Suppressor macrophage treated with lipopolysaccharide for 1 hour (primary cell): ENCODE measurements around the gene TRIP6.

Experiments
- DNase-seq, 3 donors: peaks; one replicate each; pipeline ENCODE4 v3.0.0-alpha.2; 2020 to 2022

Gene TRIP6

GRCh38 chr7:100874577-100875355, 7.6 kb downstream of the TRIP6 start, which contains the start of gene SRRT:
TSS of gene SRRT (plus strand) at chr7:100875103. CDS start at chr7:100875591, 488 bp downstream.
- DNase-seq = peak; percentile 99 to 100 (median 100)

- peak; percentile 42 to 62 (median 43) for DNase-seq
These were observed 8.2 kb downstream of the TRIP6 start for GRCh38 chr7:100875356-100875751.

- DNase-seq = no peak
These were observed 10.8 kb downstream of the TRIP6 start for GRCh38 chr7:100878013-100878412.

- no peak for DNase-seq
These were observed 11.5 kb downstream of the TRIP6 start for GRCh38 chr7:100878685-100879084.

- no peak for DNase-seq
These were observed 12.6 kb downstream of the TRIP6 start for GRCh38 chr7:100879685-100880261.

- DNase-seq = no peak
These were observed 13.5 kb downstream of the TRIP6 start for GRCh38 chr7:100880645-100881044.

GRCh38 chr7:100881136-100881535, 13.9 kb downstream of the TRIP6 start:
- DNase-seq = no peak

GRCh38 chr7:100882201-100882600, 15.0 kb downstream of the TRIP6 start:
- DNase-seq = no peak

- DNase-seq = no peak
These were observed 15.8 kb downstream of the TRIP6 start for GRCh38 chr7:100882785-100883526.

- DNase-seq = peak in 1 of 3 donors; percentile 36
These were observed 17.7 kb downstream of the TRIP6 start for GRCh38 chr7:100884736-100885439.

- DNase-seq = no peak
These were observed 18.4 kb downstream of the TRIP6 start for GRCh38 chr7:100885440-100886141.

GRCh38 chr7:100886142-100886935, 19.2 kb downstream of the TRIP6 start:
- no peak for DNase-seq

GRCh38 chr7:100886936-100887515, 19.8 kb downstream of the TRIP6 start:
- DNase-seq = no peak

- DNase-seq = peak; percentile 74 to 83 (median 81)
These were observed 20.5 kb downstream of the TRIP6 start for GRCh38 chr7:100887516-100888290.

GRCh38 chr7:100888291-100888987, 21.3 kb downstream of the TRIP6 start:
- no peak for DNase-seq

GRCh38 chr7:100888988-100889750, 22.0 kb downstream of the TRIP6 start, which contains the start of gene UFSP1:
TSS of gene UFSP1 (minus strand) at chr7:100889715. CDS start at chr7:100889271, 444 bp downstream.
- no peak for DNase-seq

- DNase-seq = no peak
These were observed 23.7 kb downstream of the TRIP6 start for GRCh38 chr7:100890653-100891567.
